T47D (cell line): Measurements from ENCODE around the gene CD1C.
"Not testable (repeated sequence)": the region's sequence is repeated elsewhere in the genome, so short reads cannot be mapped to it uniquely, and the experiment has no call there.

Experiments
- DNase-seq, 2 experiments: peaks; one replicate each; pipeline versions ENCODE4 v3.0.0 to v3.0.0-alpha.2; 2011 to 2012; ENCODE audit warnings: low read depth in 1 of 2, low spot score in 1 of 2
- JUND ChIP-seq: IDR thresholded peaks from 2 replicates; pipeline ENCODE4 v1.6.1; 2012; ENCODE audit warnings: low read depth
- in situ Hi-C: cut with HindIII; loops from 2 replicates; pipeline ENCODE4 v1.10.0; 2016; ENCODE audit warnings: low sequenced_read_pairs, low pct_unique_long_range_greater_than_20kb

Gene CD1C

GRCh38 chr1:158289811-158290210 lies at the start of gene CD1C:
Gene CD1C (plus strand): TSS chr1:158289923. CDS start chr1:158290065, 142 bp downstream.
- no peak for TF ChIP-seq JUND
- no peak for DNase-seq
- in situ Hi-C loops: no loop called here

GRCh38 chr1:158246650-158247049 lies 43.1 kb upstream of the CD1C start:
- peak; percentile 28 to 78 for DNase-seq
- in situ Hi-C loops: no loop called here
- no peak for TF ChIP-seq JUND

DNA sequence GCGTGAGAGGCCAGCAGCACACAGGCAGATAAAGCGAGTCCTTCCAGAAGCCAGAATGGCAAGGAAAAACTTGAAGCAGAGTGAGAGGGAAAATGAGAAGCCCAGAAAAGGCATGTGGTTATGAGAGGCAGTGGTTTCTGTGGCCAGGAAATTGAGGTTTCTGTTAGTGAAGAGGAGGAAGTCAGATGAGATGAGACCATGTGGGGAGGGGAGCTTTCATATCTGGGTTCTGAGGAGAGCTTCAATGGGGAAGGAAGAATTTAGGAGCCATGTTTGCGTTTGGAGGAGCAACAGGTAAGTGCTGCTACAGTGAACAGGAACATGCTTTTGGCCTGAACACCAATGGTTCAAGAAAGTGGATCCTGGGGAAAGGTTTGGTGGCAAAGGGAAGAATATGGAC lies 41.6 kb upstream of the CD1C start:
- in situ Hi-C loops: no loop called here
- no peak for TF ChIP-seq JUND
- no peak for DNase-seq

- TF ChIP-seq JUND: no peak
- no peak for DNase-seq
- in situ Hi-C loops: no loop called here
Measured at GRCh38 chr1:158248771-158249170, 41.0 kb upstream of the CD1C start.

DNA sequence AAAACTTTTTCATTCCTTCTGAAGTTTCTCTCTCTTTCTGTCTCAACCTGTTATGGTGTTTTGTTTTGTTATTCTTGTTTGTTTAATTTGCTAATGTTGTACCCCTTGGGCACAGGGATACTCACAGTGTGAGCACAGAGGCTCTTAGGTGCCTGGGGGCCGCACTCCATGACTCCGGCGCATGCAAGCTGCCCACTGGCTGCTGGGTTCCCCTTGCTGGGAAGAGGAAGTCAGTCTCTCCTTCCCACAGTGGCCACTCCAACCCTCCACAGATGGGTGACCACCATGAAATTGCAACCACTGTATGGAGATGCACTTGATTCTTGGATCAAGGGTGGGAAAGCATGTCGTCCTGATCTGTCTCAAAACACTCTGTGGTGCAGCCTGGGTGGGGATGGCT lies 40.1 kb upstream of the CD1C start:
- TF ChIP-seq JUND: no peak
- no peak for DNase-seq
- in situ Hi-C loops: no loop called here

DNA sequence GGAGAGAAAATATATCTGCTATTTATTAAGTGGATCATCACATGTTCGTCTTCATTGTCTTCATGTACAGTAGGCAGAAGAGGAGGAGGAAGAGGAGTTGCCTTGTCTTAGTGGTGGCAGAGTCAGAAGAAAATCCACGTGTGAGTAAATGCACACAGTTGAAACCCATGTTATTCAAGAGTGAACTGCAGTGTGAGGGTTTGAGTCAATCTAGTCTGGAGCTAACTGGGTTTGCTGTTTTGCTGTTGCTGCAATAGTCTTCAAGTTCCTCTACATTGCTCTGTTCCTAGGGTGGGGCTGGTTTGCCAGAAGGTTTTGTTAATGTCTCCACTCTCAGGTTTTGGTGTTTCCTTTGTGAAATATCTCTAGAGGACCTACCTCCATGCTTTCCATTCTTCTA lies 38.6 kb upstream of the CD1C start:
- TF ChIP-seq JUND: no peak
- in situ Hi-C loops: no loop called here
- DNase-seq: no peak

GRCh38 chr1:158255656-158256055 lies 34.1 kb upstream of the CD1C start:
- no peak for DNase-seq
- in situ Hi-C loops: no loop called here
- no peak for TF ChIP-seq JUND

- in situ Hi-C loops, DNase-seq: not testable (repeated sequence)
Measured at GRCh38 chr1:158256747-158257146, 33.0 kb upstream of the CD1C start.

DNA sequence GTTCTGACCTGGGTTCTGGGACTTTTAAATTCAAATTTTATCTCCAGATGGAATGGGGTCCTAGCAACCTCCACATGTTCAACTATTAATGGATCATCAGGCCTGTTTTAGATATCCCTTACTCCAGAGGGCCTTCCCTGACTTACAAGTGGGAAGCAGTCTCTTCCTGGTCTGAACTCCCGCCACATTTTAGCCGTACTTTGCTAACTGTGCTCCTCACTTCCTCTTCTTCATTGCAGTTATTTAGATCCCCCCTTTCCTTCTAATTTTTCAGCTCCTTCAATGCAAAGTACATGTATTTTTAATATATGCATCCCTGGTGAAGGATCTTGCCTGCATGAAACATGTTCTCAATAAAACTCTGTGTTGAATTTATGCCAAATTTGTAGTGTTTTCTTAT lies 31.8 kb upstream of the CD1C start:
- in situ Hi-C loops: no loop called here
- DNase-seq: no peak
- TF ChIP-seq JUND: no peak

GRCh38 chr1:158259117-158259516 lies 30.6 kb upstream of the CD1C start:
- in situ Hi-C loops: no loop called here
- no peak for DNase-seq
- TF ChIP-seq JUND: no peak

DNA sequence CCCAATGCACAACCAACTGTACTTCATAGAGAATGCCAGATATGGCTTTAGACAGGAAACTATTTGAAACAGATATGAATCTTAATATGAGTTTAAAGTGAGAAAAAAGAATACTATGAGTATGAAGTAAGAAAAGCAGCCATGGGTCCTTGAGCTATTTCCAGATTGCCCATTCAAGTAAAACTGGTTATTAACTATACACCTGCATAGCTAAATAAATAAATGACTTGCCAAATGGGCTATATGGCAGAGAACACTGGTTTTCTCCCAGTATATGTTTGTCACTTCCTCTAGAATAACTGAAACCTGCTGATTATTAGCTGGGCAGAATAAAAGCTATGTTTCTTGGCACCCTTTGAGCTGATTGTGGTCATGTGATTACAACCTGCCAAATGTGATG lies 17.0 kb upstream of the CD1C start:
- DNase-seq: peak; percentile 27 to 77
- in situ Hi-C loops: no loop called here
- peak; percentile 29; the same call in 1 of the 2 replicates for TF ChIP-seq JUND

DNA sequence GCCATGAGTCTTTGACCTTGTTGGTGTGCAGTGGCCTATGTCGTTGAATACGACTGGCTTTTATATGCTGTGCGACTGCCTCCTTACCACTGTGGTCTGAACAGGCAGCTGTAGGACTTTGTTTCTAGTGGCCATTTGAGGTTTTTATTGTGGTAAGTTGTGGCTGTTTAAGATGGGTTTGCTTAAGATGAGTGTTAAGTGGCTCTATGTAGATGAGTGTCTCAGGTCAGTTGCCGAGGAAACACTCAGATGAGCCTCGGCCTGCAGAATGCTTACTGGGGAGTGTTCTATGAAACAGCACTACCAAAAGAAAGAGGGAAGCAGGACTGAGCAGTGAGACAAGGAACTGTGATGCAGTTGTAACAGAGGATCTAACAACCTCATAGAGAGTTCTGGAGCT lies 14.9 kb upstream of the CD1C start:
- TF ChIP-seq JUND: no peak
- in situ Hi-C loops: no loop called here
- no peak for DNase-seq

DNA sequence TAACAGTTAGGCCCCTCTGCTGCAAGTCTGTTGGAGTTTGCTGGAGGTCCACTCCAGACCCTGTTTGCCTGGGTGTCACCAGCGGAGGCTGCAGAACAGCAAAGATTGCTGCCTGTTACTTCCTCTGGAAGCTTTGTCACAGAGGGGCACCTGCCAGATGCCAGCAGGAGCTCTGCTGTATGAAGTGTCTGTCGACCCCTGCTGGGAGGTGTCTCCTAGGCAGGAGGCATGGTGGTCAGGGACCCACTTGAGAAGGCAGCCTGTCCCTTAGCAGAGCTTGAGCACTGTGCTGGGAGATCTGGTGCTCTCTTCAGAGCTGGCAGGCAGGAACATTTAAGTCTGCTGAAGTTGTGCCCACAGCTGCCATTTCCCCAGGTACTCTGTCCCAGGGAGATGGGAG lies 7.3 kb upstream of the CD1C start:
- in situ Hi-C loops, DNase-seq: not testable (repeated sequence)

DNA sequence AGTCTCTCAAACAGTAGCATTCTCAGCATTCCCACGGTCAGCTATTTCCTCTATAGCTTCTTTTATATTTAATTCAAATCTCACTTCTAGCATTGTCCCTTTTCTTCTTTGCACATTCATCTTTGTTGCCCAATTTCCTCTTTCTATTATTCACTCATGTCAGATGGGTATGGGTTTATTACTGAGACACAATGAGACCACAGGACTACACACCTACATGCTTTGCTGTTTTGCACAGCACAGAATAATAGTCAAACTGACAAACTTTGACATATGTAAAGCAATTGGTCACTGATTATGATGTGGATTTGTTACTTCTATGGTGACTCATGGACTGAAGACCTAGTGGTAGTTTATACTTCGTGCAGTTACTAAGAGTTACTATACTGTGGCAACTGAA lies 5.8 kb upstream of the CD1C start:
- in situ Hi-C loops: no loop called here
- no peak for DNase-seq
- TF ChIP-seq JUND: no peak
